Activated T-helper 17 cell treated with anti-CD3 and anti-CD28 coated beads, Interleukin-2, amount 50 U/mL, for 72 hours (primary cell): ENCODE data around the gene TIMD4. TPM values are rescaled to one million over a fixed set of nuclear protein-coding genes. Genes with fewer than 3 reads are reported as not detected.

ENCODE experiments used
- ATAC-seq: fragments of 150-1000 bp; cut with Tn5 transposase; replicated peaks from 2 replicates; pipeline ENCODE4 v1.10.0; 2021; ENCODE audit warnings: mild to moderate bottlenecking, moderate library complexity
- H3K27ac Mint-ChIP-seq: one replicate; pipeline ENCODE4 v1.8.0; 2022; ENCODE audit warnings: mixed read lengths
- H3K27me3 Mint-ChIP-seq: one replicate; pipeline ENCODE4 v1.8.0; 2022; ENCODE audit warnings: mixed read lengths
- H3K36me3 Mint-ChIP-seq: one replicate; pipeline ENCODE4 v1.8.0; 2022; ENCODE audit warnings: low read depth, mild to moderate bottlenecking, mixed read lengths
- H3K4me1 Mint-ChIP-seq: one replicate; pipeline ENCODE4 v1.8.0; 2022; ENCODE audit warnings: mixed read lengths
- H3K4me3 Mint-ChIP-seq: one replicate; pipeline ENCODE4 v1.8.0; 2022; ENCODE audit warnings: mild to moderate bottlenecking, mixed read lengths
- H3K9me3 Mint-ChIP-seq: one replicate; pipeline ENCODE4 v1.8.0; 2022; ENCODE audit warnings: mixed read lengths
- total RNA-seq, 2 donors: library from RNA; stranded (reverse); gene quantifications; one replicate each; pipeline ENCODE4 v1.2.3, GENCODE V29; 2022

The TIMD4 gene
- total RNA-seq, 2 donors from 2014 or later: 0.67 to 1.3 TPM

DNA sequence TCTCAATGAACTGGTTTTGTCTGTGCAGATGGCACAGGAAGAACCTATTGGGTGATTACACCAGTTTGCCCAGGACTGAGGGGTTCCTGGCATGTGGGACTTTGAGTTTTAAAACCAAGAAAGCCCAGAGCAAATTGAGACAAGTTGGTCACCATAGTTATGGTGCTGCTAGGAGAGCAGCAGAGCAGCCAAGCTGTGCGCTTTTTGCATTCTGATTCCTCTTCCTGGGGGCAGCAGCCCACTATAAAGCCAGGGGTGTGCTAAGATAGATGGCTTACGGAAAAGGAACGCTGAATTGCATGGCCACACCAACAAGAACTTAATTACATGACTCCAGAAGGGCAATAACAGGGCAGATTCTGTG lies 49.7 kb downstream of the TIMD4 start:
- H3K4me1 Mint-ChIP-seq: peaks cover 12% of the 10 kb centered on the region
- peak overlapping the region; percentile 57 for H3K4me3 Mint-ChIP-seq
- peak overlapping the region; percentile 8 for H3K27ac Mint-ChIP-seq
- no peaks in the 10 kb centered on the region for H3K27me3 Mint-ChIP-seq
- no peaks in the 10 kb centered on the region for H3K9me3 Mint-ChIP-seq
- no peaks in the 10 kb centered on the region for H3K36me3 Mint-ChIP-seq
- no peak for ATAC-seq

DNA sequence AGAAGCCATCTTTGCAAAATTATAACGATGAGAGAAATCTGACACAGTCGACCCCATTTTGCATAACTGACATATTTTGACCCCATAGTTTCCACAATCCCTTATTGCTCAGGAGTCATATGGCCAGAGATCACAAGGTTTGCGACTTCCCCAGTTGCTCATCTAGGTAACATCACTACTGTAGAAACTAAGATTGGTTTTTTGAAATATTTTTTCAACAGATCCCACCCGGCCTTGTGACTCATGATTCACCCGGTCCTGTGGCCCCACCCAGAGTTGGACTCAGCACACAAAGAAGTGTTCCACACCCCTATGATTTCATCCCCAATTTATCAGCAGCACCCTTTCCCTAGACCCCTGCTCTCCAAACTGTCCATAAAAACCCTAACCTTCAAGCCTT lies 50.2 kb downstream of the TIMD4 start:
- Mint-ChIP-seq H3K9me3 (no peaks in the 10 kb centered on the region), H3K36me3 (no peaks in the 10 kb centered on the region), H3K27me3 (no peaks in the 10 kb centered on the region), H3K4me1 (peaks cover 12% of the 10 kb centered on the region), H3K4me3 (peak overlapping the region; percentile 57), H3K27ac (peak overlapping the region; percentile 8)
- ATAC-seq: peak; percentile 47

DNA sequence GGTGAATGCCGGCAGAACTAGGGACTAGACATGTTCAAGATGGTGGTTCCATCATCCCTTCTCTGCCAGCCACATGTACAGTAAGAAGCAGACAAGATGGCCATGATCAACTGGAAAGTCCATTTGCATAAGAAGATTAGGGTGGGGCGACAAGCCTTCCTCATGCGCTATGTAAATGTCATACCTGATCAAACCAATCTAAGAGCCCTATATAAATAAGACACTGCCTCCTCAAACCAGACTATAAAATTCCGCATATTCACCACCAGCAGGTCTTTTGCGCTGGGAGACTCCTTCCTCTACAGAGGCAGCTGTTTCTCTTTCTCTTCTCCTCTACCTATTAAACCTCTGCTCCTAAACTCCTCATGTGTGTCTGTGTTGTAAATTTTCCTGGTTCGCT lies 53.8 kb downstream of the TIMD4 start:
- no peaks in the 10 kb centered on the region for H3K36me3 Mint-ChIP-seq
- H3K27me3 Mint-ChIP-seq: no peaks in the 10 kb centered on the region
- ATAC-seq: no peak
- no peaks in the 10 kb centered on the region for H3K9me3 Mint-ChIP-seq
- no peak overlapping the region for H3K27ac Mint-ChIP-seq
- H3K4me1 Mint-ChIP-seq: peaks cover 8% of the 10 kb centered on the region
- no peak overlapping the region for H3K4me3 Mint-ChIP-seq

DNA sequence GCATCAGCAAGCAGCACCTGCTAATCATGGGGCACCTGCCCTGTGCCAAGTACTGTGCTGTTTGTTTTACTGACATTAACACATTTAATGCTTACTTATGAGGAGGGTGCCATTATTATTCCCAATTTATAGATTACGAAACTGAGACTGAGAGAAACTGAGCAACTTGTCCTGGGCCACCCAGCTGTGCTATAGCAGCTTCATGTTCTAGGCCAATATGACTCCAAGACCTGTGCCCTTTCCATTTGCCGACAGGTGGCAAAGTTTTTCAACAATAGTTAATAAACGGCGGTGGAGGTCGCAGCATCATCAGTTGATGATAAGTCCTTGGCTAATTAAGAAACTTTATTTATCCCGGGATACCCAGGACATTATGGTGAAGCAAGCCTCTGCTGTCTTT lies 55.4 kb downstream of the TIMD4 start:
- no peak overlapping the region for H3K27ac Mint-ChIP-seq
- H3K4me3 Mint-ChIP-seq: no peak overlapping the region
- no peaks in the 10 kb centered on the region for H3K27me3 Mint-ChIP-seq
- H3K4me1 Mint-ChIP-seq: peaks cover 1% of the 10 kb centered on the region
- no peaks in the 10 kb centered on the region for H3K9me3 Mint-ChIP-seq
- H3K36me3 Mint-ChIP-seq: no peaks in the 10 kb centered on the region
- no peak for ATAC-seq

DNA sequence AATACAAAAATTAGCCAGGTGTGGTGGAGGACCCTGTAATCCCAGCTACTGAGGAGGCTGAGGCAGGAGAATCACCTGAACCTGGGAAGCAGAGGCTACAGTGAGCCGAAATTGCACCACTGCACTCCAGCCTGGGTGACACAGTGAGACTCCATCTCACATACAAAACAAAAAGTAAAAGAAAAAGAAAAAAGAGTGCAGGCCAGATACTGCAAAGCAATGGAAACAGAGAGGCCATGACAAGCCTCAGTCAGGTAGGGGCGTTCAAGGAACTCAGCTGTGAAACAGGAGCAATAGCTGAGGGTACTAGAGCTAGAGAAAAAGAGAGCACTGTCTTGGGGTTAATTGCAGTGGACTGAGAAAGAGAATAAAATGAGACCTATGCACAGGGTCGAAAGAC lies 56.2 kb downstream of the TIMD4 start:
- Mint-ChIP-seq H3K4me1 (no peaks in the 10 kb centered on the region), H3K4me3 (no peak overlapping the region), H3K27me3 (no peaks in the 10 kb centered on the region), H3K36me3 (no peaks in the 10 kb centered on the region), H3K9me3 (no peaks in the 10 kb centered on the region), H3K27ac (no peak overlapping the region)
- no peak for ATAC-seq

DNA sequence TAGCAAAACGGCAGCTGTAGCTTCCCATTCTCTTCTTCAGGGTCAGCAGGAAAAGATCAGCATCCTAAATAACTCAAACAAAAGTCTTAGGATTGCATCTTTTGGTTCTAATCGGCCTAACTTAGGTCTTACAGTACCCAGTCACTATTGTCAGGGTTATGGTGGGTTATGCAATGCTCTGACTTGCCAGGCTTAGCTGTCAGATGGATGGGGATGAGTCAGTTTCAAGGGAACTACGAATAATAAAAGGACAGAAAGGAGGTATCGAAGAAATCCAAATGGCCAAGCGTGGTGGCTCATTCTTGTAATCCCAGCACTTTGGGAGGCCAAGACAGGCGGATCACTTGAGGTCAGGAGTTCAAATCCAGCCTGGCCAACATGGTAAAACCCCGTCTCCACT lies 66.5 kb downstream of the TIMD4 start:
- no peak overlapping the region for H3K4me3 Mint-ChIP-seq
- H3K9me3 Mint-ChIP-seq: no peaks in the 10 kb centered on the region
- peaks cover 3% of the 10 kb centered on the region for H3K27me3 Mint-ChIP-seq
- peaks cover 7% of the 10 kb centered on the region for H3K4me1 Mint-ChIP-seq
- no peak for ATAC-seq
- no peak overlapping the region for H3K27ac Mint-ChIP-seq
- no peaks in the 10 kb centered on the region for H3K36me3 Mint-ChIP-seq

DNA sequence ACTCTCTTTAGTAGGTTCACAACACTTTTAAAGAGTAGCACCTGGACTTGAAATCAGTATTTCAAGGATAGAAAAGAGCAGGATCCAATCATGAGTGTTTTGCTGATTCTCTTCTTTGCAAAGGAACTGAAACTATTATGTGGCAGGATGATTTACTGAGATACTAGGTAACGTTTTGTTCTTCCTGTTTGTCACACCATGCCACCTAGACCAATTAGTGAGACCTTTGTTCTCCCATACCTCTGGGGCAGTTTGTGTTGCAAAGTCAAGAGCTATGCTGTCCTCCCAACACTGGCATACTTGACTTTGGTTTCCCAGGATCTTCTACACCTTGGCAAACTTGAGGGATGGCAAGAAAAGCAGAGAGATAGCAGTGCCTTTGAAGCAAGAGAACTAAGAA lies 69.5 kb downstream of the TIMD4 start:
- H3K27me3 Mint-ChIP-seq: peaks cover 3% of the 10 kb centered on the region
- peak overlapping the region; percentile 18 for H3K27ac Mint-ChIP-seq
- H3K4me3 Mint-ChIP-seq: no peak overlapping the region
- no peaks in the 10 kb centered on the region for H3K9me3 Mint-ChIP-seq
- no peaks in the 10 kb centered on the region for H3K36me3 Mint-ChIP-seq
- peak; percentile 72 for ATAC-seq
- peaks cover 11% of the 10 kb centered on the region for H3K4me1 Mint-ChIP-seq

DNA sequence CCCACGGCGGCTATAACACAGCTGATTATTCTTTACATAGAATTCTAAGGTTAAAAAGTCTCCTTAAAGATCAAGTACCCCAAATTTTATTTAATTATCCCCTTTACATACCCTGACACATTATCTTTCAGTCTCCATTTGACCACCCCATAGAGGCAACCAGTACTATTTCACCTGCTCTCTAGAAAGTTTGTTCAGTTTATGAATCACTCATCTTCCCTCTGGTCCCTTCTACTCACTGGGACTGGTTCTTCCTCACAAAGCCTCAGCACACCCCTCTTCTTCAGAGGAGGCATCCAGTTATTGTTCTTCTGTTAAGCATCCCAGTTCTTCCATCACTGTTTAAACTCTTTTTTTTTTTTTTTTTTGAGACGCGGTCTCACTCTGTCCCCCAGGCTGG lies 70.2 kb downstream of the TIMD4 start:
- peak overlapping the region; percentile 18 for H3K27ac Mint-ChIP-seq
- H3K27me3 Mint-ChIP-seq: peaks cover 3% of the 10 kb centered on the region
- no peak overlapping the region for H3K4me3 Mint-ChIP-seq
- no peaks in the 10 kb centered on the region for H3K9me3 Mint-ChIP-seq
- peak; percentile 59 for ATAC-seq
- no peaks in the 10 kb centered on the region for H3K36me3 Mint-ChIP-seq
- H3K4me1 Mint-ChIP-seq: peaks cover 11% of the 10 kb centered on the region

DNA sequence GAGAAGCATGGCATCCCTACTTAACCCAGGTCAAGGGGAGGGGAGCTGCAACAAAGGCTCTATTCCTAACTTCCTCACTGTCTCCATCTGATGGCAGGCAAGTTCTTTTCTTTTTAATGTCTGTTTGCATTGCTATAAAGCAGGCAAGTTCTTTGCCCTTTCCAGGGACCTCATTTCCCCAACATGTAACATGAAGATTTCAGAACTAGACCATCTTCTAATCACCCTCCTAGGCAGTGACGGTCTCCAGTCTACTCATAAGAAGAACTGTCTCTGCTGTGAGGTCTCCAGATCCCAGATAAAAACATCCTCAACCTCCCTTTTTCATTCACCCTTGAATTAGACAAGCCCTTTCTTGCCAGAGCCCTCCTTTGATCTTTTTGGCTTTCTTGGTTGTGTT lies 70.8 kb downstream of the TIMD4 start:
- Mint-ChIP-seq H3K27ac (no peak overlapping the region), H3K27me3 (peaks cover 3% of the 10 kb centered on the region), H3K9me3 (no peaks in the 10 kb centered on the region), H3K4me3 (no peak overlapping the region), H3K36me3 (no peaks in the 10 kb centered on the region), H3K4me1 (peaks cover 11% of the 10 kb centered on the region)
- no peak for ATAC-seq

DNA sequence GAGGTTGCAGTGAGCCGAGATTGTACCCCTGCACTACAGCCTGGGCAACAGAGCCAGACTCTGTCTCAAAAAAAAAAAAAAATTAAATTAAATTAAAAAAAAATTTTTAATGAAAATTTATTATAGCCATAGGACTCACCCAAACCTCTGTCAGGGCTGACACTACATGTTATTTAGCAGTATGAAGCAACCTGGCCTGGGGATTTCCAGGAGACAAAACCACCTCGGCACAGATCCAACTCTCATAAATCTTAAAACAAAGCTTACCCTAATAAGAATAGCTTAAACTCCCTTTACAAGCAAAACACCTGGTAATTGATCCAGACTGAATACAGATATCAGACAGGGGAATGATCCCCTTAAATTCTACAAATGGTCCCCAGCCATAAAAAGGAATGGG lies 74.5 kb downstream of the TIMD4 start:
- ATAC-seq: no peak
- Mint-ChIP-seq H3K4me1 (peaks cover 9% of the 10 kb centered on the region), H3K27ac (no peak overlapping the region), H3K36me3 (no peaks in the 10 kb centered on the region), H3K9me3 (no peaks in the 10 kb centered on the region), H3K4me3 (no peak overlapping the region), H3K27me3 (peaks cover 3% of the 10 kb centered on the region)

DNA sequence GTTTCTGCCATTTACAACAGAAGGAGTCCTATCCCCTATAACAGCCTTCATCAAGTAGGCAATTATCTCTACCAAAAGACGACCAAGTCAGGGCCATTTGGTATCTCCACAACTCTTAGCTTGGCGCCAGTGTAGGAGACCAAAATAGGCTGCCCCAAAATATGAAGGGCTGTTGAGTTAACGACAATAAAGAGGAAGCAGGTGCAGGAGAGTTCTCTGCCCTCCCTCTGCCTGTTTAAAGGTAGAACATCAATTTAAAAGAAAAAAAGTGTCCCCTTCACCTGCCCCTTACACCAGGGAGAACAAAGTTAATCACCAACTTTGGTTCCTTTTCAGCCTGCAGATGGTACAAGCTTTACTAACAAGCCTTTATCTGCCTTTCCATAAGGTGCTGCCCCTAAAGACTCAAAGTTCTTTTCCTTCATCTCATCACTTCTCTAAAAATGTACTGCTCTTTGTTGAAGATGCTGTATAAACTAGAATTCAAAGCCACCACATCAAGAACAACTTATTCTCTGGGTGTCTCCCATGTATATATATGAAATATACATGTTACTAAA lies 79.6 kb downstream of the TIMD4 start:
- Mint-ChIP-seq H3K27me3 (peaks cover 3% of the 10 kb centered on the region), H3K36me3 (no peaks in the 10 kb centered on the region), H3K9me3 (no peaks in the 10 kb centered on the region), H3K27ac (no peak overlapping the region), H3K4me3 (no peak overlapping the region), H3K4me1 (no peaks in the 10 kb centered on the region)
- ATAC-seq: no peak

DNA sequence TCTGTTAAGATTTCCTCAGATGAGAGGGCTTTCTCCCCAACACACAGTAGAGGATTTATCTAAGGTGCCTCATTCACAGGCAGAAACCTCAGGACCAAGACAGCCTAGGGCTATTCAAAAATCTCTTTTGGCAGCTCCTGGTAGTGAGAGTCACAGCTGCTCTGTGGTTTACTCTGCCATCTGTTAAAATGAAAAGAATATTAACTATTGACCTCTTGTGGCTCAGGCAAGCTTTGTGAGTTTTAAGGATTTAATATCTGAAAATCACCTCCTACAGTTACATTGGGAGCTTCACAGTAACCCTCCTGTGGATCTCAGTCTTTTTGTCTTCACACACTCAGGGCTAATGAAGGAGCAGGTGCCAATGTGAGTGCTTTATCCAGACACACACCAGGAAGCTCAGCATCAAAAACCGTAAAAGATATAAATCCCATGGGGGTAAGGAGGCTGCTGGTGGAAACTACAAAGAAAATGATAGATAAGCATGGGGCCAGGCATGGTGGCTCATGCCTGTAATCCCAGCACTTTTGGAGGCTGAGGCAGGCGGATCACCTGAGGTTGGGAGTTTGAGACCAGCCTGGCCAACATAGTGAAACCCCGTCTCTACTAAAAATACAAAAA lies 83.3 kb downstream of the TIMD4 start:
- no peak overlapping the region for H3K27ac Mint-ChIP-seq
- H3K4me3 Mint-ChIP-seq: no peak overlapping the region
- no peaks in the 10 kb centered on the region for H3K4me1 Mint-ChIP-seq
- no peak for ATAC-seq
- H3K27me3 Mint-ChIP-seq: no peaks in the 10 kb centered on the region
- H3K9me3 Mint-ChIP-seq: no peaks in the 10 kb centered on the region
- H3K36me3 Mint-ChIP-seq: no peaks in the 10 kb centered on the region

DNA sequence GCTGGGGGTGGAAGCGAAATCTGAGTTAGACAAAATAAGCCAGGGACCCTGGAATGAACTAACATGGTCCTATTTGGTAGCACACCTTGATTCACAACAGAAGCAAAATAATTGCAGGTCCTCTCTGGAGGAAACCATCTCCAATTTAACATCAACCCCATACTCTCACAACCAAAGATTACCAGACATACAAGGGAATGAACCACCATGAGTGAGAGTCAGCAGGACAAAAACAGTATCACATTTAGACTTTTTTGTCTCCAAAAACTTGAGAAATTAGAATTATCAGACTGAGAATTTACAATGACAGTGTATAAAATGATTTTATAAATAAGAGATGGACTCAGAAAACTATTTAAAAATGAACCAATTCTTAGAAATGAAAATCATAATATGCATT lies 91.8 kb downstream of the TIMD4 start:
- peaks cover 4% of the 10 kb centered on the region for H3K9me3 Mint-ChIP-seq
- no peak overlapping the region for H3K27ac Mint-ChIP-seq
- H3K4me3 Mint-ChIP-seq: no peak overlapping the region
- H3K4me1 Mint-ChIP-seq: no peaks in the 10 kb centered on the region
- no peaks in the 10 kb centered on the region for H3K27me3 Mint-ChIP-seq
- no peaks in the 10 kb centered on the region for H3K36me3 Mint-ChIP-seq
- ATAC-seq: no peak

DNA sequence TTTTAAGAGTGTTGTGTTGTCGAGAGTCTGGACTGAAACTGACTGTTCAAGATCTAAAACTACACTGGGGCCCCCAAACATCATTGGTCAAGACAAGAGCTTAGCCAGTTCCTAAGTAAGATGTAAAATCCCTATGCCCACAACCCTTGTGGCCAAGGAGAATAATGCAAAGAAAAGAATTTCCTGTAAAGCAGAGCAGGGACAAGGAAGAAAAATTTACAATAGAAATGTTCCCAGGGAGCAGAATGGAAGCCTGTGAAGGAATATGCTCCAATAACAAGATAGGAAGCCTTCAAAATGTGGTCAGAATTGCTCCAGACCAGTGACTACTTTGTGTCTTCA lies 92.6 kb downstream of the TIMD4 start:
- no peak overlapping the region for H3K27ac Mint-ChIP-seq
- ATAC-seq: no peak
- H3K4me3 Mint-ChIP-seq: no peak overlapping the region
- H3K4me1 Mint-ChIP-seq: no peaks in the 10 kb centered on the region
- H3K9me3 Mint-ChIP-seq: peaks cover 4% of the 10 kb centered on the region
- no peaks in the 10 kb centered on the region for H3K36me3 Mint-ChIP-seq
- H3K27me3 Mint-ChIP-seq: no peaks in the 10 kb centered on the region
